K562 (cell line): ENCODE results near the gene STOM. TPM values are rescaled to one million over a fixed set of nuclear protein-coding genes. Genes with fewer than 3 reads are reported as not detected.

Experiments
- CXXC5 ChIP-seq: fragments of 250-450 bp; sonication (Bioruptor Pico); IDR thresholded peaks from 2 replicates; pipeline ENCODE4 v1.8.0; 2022; ENCODE audit warnings: inconsistent platforms, mild to moderate bottlenecking, moderate library complexity
- KAT2B ChIP-seq: IDR thresholded peaks from one replicate; pipeline ENCODE4 v1.6.1; 2012; ENCODE audit warnings: low read depth, mild to moderate bottlenecking, control low read depth, inconsistent platforms, low read length, moderate library complexity
- PPARD ChIP-seq: fragments of 250-450 bp; sonication (Bioruptor Pico); IDR thresholded peaks from 2 replicates; pipeline ENCODE4 v1.8.0; 2022; ENCODE audit warnings: inconsistent platforms, mild to moderate bottlenecking, moderate library complexity
- SAP30 ChIP-seq: fragments of 200-600 bp; sonication (generic); IDR thresholded peaks from 2 replicates; pipeline ENCODE4 v1.6.1; 2012; ENCODE audit warnings: borderline replicate concordance, low read depth, mild to moderate bottlenecking, moderate library complexity, low read length, control low read depth, inconsistent platforms; ENCODE audit not compliant: insufficient read depth, poor library complexity, severe bottlenecking
- TEAD4 ChIP-seq, 2 experiments: sonication (generic) in 1 of 2; formaldehyde crosslinking in 1 of 2; IDR thresholded peaks; 2 replicates each; pipeline versions ENCODE4 v1.6.1 to v1.8.0; 2012 to 2022; ENCODE audit warnings: borderline replicate concordance in 1 of 2, inconsistent platforms in 1 of 2, low read length in 1 of 2, mild to moderate bottlenecking in 1 of 2, missing genetic modification reagents in 1 of 2
- XRCC4 ChIP-seq: IDR thresholded peaks from one replicate; pipeline ENCODE4 v1.6.1; 2011; ENCODE audit not compliant: insufficient read depth, insufficient read length; ENCODE audit errors: extremely low read depth
- polyA plus RNA-seq, 8 experiments: library from polyadenylated mRNA; depleted of rRNA in 4 of 8; stranded (reverse) in 5 of 8; unstranded in 3 of 8; fragments of >200 nt; fragmentation: Nextera tagmentation in 2 of 8; fragmentation: Illumina TruSeq in 1 of 8; extraction: Ambion mirVana in 2 of 8; extraction: Trizol in 1 of 8; gene quantifications; 2 replicates each; pipeline versions ENCODE4 v1.2.1 to v1.2.3, GENCODE V29; 2011 to 2014; ENCODE audit warnings: inconsistent platforms in 1 of 8, missing spikeins in 1 of 8
- total RNA-seq, 7 experiments: library from RNA; depleted of rRNA in 6 of 7; stranded (reverse); fragments of >200 nt in 6 of 7; fragmentation: Illumina TruSeq in 2 of 7; extraction: Trizol in 2 of 7; gene quantifications; 2 replicates each; pipeline versions ENCODE4 v1.2.1 to v1.2.3, GENCODE V29; 2011 to 2021; ENCODE audit warnings: low replicate concordance in 1 of 7
- TF ChIP-seq, protein P1 (sequence below): sonication (generic); formaldehyde crosslinking; IDR thresholded peaks from 2 replicates; pipeline ENCODE4 v1.8.0; 2023; ENCODE audit warnings: mild to moderate bottlenecking, missing genetic modification reagents
- TF ChIP-seq, protein P2 (sequence below): fragments of 450-650 bp; conservative IDR thresholded peaks from 2 replicates; pipeline ENCODE4 v1.6.1; 2016; ENCODE audit warnings: missing genetic modification characterization, low read depth, mild to moderate bottlenecking, control low read depth, missing compliant biosample characterization
- TF ChIP-seq, protein P3 (sequence below): sonication (generic); formaldehyde crosslinking; IDR thresholded peaks from 2 replicates; pipeline ENCODE4 v1.9.0; 2022; ENCODE audit warnings: mild to moderate bottlenecking, missing genetic modification reagents
- TF ChIP-seq, protein P4 (sequence below): sonication (generic); formaldehyde crosslinking; IDR thresholded peaks from 2 replicates; pipeline ENCODE4 v1.8.1; 2023; ENCODE audit warnings: missing genetic modification reagents, mild to moderate bottlenecking, borderline replicate concordance
- TF ChIP-seq, protein P5 (sequence below): fragments of 450-650 bp; formaldehyde crosslinking; IDR thresholded peaks from 2 replicates; pipeline ENCODE4 v1.4.0; 2022; ENCODE audit warnings: missing genetic modification characterization

STOM gene
- total and polyA plus RNA-seq, 9 of the 15 experiments (the other 6 are each of a cell fraction or from before 2014, with no cell fraction given) = 23.2 to 140 (median 43.9) TPM

DNA sequence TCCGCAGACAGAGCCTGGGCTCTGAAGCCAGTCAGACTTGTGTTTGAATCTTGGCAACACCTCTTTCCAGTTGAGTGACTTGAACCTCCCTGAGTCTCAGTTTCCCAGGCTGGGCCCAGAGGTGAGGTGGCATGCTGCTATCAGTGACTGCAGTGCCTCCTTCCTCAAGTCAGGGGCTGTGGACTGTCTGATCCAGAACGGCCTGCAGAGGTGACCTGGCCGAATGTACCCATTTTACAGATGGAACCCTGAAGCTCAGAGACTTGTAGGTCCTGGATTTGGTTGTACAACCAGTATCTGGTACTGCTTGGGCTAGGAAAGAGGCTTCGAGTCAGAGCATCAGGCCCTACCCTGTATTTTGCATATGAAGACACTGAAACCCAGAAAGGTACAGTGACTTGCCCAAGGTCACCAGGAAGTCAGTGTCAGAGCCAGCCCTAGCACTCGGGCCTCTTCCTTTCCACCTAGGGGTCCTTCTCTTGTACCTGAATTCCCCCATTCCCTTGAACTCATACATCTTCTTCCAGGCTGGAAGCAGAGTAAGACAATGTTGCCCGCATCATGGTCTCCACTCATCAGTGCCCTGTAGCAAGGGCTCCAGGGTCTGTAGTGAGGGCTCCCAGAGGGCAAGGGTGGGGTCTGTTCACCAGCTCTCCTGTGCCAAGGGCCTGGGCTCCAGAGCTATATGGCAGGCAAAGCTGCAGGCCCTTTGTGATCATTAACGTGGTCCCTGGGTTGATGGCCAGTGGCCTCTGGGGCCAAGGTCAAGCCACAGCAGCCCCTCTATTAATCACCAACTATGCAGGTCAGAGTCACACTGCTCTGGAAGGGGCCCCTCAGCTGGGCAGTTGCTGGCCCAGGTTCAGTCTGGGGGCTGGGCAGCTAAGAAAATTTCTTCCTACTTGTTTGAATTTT is 73.6 kb downstream of the STOM start (continued):
- TF ChIP-seq, protein P1, sequence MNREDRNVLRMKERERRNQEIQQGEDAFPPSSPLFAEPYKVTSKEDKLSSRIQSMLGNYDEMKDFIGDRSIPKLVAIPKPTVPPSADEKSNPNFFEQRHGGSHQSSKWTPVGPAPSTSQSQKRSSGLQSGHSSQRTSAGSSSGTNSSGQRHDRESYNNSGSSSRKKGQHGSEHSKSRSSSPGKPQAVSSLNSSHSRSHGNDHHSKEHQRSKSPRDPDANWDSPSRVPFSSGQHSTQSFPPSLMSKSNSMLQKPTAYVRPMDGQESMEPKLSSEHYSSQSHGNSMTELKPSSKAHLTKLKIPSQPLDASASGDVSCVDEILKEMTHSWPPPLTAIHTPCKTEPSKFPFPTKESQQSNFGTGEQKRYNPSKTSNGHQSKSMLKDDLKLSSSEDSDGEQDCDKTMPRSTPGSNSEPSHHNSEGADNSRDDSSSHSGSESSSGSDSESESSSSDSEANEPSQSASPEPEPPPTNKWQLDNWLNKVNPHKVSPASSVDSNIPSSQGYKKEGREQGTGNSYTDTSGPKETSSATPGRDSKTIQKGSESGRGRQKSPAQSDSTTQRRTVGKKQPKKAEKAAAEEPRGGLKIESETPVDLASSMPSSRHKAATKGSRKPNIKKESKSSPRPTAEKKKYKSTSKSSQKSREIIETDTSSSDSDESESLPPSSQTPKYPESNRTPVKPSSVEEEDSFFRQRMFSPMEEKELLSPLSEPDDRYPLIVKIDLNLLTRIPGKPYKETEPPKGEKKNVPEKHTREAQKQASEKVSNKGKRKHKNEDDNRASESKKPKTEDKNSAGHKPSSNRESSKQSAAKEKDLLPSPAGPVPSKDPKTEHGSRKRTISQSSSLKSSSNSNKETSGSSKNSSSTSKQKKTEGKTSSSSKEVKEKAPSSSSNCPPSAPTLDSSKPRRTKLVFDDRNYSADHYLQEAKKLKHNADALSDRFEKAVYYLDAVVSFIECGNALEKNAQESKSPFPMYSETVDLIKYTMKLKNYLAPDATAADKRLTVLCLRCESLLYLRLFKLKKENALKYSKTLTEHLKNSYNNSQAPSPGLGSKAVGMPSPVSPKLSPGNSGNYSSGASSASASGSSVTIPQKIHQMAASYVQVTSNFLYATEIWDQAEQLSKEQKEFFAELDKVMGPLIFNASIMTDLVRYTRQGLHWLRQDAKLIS = no peak
- TF ChIP-seq, protein P2, sequence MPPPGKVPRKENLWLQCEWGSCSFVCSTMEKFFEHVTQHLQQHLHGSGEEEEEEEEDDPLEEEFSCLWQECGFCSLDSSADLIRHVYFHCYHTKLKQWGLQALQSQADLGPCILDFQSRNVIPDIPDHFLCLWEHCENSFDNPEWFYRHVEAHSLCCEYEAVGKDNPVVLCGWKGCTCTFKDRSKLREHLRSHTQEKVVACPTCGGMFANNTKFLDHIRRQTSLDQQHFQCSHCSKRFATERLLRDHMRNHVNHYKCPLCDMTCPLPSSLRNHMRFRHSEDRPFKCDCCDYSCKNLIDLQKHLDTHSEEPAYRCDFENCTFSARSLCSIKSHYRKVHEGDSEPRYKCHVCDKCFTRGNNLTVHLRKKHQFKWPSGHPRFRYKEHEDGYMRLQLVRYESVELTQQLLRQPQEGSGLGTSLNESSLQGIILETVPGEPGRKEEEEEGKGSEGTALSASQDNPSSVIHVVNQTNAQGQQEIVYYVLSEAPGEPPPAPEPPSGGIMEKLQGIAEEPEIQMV (tag) = no peak
- TF ChIP-seq, protein P3, sequence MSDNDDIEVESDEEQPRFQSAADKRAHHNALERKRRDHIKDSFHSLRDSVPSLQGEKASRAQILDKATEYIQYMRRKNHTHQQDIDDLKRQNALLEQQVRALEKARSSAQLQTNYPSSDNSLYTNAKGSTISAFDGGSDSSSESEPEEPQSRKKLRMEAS = no peak
- TF ChIP-seq XRCC4 (no peak), PPARD (CRISPR knock-in tag) (no peak), SAP30 (no peak), KAT2B (no peak), TEAD4 (IDR thresholded peaks at IDR 0.05; ENCODE audit: low read length) (no peak), TEAD4 (CRISPR knock-in tag; IDR thresholded peaks at IDR 0.05; ENCODE audit: borderline replicate concordance) (no peak), CXXC5 (CRISPR knock-in tag) (no peak)
- TF ChIP-seq, protein P4, sequence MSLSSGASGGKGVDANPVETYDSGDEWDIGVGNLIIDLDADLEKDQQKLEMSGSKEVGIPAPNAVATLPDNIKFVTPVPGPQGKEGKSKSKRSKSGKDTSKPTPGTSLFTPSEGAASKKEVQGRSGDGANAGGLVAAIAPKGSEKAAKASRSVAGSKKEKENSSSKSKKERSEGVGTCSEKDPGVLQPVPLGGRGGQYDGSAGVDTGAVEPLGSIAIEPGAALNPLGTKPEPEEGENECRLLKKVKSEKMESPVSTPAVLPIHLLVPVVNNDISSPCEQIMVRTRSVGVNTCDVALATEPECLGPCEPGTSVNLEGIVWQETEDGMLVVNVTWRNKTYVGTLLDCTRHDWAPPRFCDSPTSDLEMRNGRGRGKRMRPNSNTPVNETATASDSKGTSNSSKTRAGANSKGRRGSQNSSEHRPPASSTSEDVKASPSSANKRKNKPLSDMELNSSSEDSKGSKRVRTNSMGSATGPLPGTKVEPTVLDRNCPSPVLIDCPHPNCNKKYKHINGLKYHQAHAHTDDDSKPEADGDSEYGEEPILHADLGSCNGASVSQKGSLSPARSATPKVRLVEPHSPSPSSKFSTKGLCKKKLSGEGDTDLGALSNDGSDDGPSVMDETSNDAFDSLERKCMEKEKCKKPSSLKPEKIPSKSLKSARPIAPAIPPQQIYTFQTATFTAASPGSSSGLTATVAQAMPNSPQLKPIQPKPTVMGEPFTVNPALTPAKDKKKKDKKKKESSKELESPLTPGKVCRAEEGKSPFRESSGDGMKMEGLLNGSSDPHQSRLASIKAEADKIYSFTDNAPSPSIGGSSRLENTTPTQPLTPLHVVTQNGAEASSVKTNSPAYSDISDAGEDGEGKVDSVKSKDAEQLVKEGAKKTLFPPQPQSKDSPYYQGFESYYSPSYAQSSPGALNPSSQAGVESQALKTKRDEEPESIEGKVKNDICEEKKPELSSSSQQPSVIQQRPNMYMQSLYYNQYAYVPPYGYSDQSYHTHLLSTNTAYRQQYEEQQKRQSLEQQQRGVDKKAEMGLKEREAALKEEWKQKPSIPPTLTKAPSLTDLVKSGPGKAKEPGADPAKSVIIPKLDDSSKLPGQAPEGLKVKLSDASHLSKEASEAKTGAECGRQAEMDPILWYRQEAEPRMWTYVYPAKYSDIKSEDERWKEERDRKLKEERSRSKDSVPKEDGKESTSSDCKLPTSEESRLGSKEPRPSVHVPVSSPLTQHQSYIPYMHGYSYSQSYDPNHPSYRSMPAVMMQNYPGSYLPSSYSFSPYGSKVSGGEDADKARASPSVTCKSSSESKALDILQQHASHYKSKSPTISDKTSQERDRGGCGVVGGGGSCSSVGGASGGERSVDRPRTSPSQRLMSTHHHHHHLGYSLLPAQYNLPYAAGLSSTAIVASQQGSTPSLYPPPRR (CRISPR knock-in tag) = no peak
- TF ChIP-seq, protein P5, sequence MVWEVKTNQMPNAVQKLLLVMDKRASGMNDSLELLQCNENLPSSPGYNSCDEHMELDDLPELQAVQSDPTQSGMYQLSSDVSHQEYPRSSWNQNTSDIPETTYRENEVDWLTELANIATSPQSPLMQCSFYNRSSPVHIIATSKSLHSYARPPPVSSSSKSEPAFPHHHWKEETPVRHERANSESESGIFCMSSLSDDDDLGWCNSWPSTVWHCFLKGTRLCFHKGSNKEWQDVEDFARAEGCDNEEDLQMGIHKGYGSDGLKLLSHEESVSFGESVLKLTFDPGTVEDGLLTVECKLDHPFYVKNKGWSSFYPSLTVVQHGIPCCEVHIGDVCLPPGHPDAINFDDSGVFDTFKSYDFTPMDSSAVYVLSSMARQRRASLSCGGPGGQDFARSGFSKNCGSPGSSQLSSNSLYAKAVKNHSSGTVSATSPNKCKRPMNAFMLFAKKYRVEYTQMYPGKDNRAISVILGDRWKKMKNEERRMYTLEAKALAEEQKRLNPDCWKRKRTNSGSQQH (CRISPR knock-in tag) = no peak
